Parathyroid adenoma (tissue), 2 donors: ENCODE measurements around the gene HSD17B14.

Experiments
- H2AFZ ChIP-seq: fragments of 300-600 bp; sonication (generic); one replicate; pipeline ENCODE4 v1.7.0; 2017; ENCODE audit warnings: antibody characterized with exemption, mild to moderate bottlenecking
- H3K27ac ChIP-seq: fragments of 300-600 bp; sonication (generic); one replicate; pipeline ENCODE4 v1.7.0; 2017
- H3K27me3 ChIP-seq: fragments of 300-600 bp; sonication (generic); one replicate; pipeline ENCODE4 v1.7.0; 2017; ENCODE audit warnings: low read length; ENCODE audit not compliant: control insufficient read depth, insufficient read depth
- H3K36me3 ChIP-seq: fragments of 300-600 bp; sonication (generic); one replicate; pipeline ENCODE4 v1.7.0; 2017; ENCODE audit warnings: low read length; ENCODE audit not compliant: control insufficient read depth, insufficient read depth
- H3K4me1 ChIP-seq: fragments of 300-600 bp; sonication (generic); one replicate; pipeline ENCODE4 v1.7.0; 2017; ENCODE audit warnings: control low read depth
- H3K4me2 ChIP-seq: fragments of 300-600 bp; sonication (generic); one replicate; pipeline ENCODE4 v1.7.0; 2017; ENCODE audit warnings: low read length
- H3K4me3 ChIP-seq: fragments of 300-600 bp; sonication (generic); one replicate; pipeline ENCODE4 v1.7.0; 2017; ENCODE audit warnings: low read depth, low read length
- H3K79me2 ChIP-seq: fragments of 300-600 bp; sonication (generic); one replicate; pipeline ENCODE4 v1.7.0; 2017; ENCODE audit warnings: control low read depth
- H3K9ac ChIP-seq: fragments of 300-600 bp; sonication (generic); one replicate; pipeline ENCODE4 v1.7.0; 2017; ENCODE audit warnings: mild to moderate bottlenecking
- H3K9me3 ChIP-seq: fragments of 300-600 bp; sonication (generic); one replicate; pipeline ENCODE4 v1.7.0; 2017; ENCODE audit warnings: low read length; ENCODE audit not compliant: control insufficient read depth
- CTCF ChIP-seq: fragments of 300-600 bp; sonication (generic); IDR thresholded peaks from one replicate; pipeline ENCODE4 v1.7.0; 2017; ENCODE audit warnings: antibody characterized with exemption, mild to moderate bottlenecking
- donor health status: primary hyperparathyroidism.

Gene HSD17B14

GRCh38 chr19:48866692-48867091 is 30.4 kb upstream of the HSD17B14 start:
- Histone ChIP-seq H3K9ac (no peak overlapping the region), H2AFZ (no peak overlapping the region), H3K36me3 (no peaks in the 10 kb centered on the region), H3K4me2 (no peak overlapping the region), H3K27me3 (no peaks in the 10 kb centered on the region), H3K4me3 (no peak overlapping the region), H3K27ac (no peak overlapping the region), H3K79me2 (no peaks in the 10 kb centered on the region), H3K4me1 (peaks cover 8% of the 10 kb centered on the region), H3K9me3 (no peaks in the 10 kb centered on the region)
- no peak for TF ChIP-seq CTCF

GRCh38 chr19:48862827-48863226 is 26.5 kb upstream of the HSD17B14 start:
- Histone ChIP-seq H2AFZ (no peak overlapping the region), H3K4me3 (no peak overlapping the region), H3K79me2 (no peaks in the 10 kb centered on the region), H3K4me1 (no peaks in the 10 kb centered on the region), H3K9me3 (no peaks in the 10 kb centered on the region), H3K27me3 (no peaks in the 10 kb centered on the region), H3K9ac (no peak overlapping the region), H3K4me2 (no peak overlapping the region), H3K27ac (no peak overlapping the region), H3K36me3 (no peaks in the 10 kb centered on the region)
- no peak for TF ChIP-seq CTCF

GRCh38 chr19:48861313-48861712 is 25.0 kb upstream of the HSD17B14 start:
- H3K27me3 ChIP-seq = no peaks in the 10 kb centered on the region
- no peak overlapping the region for H3K27ac ChIP-seq
- H3K36me3 ChIP-seq = no peaks in the 10 kb centered on the region
- no peaks in the 10 kb centered on the region for H3K79me2 ChIP-seq
- no peaks in the 10 kb centered on the region for H3K9me3 ChIP-seq
- H3K4me1 ChIP-seq = no peaks in the 10 kb centered on the region
- TF ChIP-seq CTCF = no peak
- H3K4me2 ChIP-seq = no peak overlapping the region
- no peak overlapping the region for H2AFZ ChIP-seq
- H3K9ac ChIP-seq = no peak overlapping the region
- no peak overlapping the region for H3K4me3 ChIP-seq

- H3K4me3 ChIP-seq = no peak overlapping the region
- H3K4me2 ChIP-seq = peak overlapping the region; percentile 69
- TF ChIP-seq CTCF = no peak
- H3K27ac ChIP-seq = no peak overlapping the region
- no peaks in the 10 kb centered on the region for H3K9me3 ChIP-seq
- H2AFZ ChIP-seq = no peak overlapping the region
- no peak overlapping the region for H3K9ac ChIP-seq
- no peaks in the 10 kb centered on the region for H3K36me3 ChIP-seq
- H3K27me3 ChIP-seq = no peaks in the 10 kb centered on the region
- H3K4me1 ChIP-seq = no peaks in the 10 kb centered on the region
- no peaks in the 10 kb centered on the region for H3K79me2 ChIP-seq
Measured at GRCh38 chr19:48859711-48860572, 23.7 kb upstream of the HSD17B14 start.
